ENCODE measurements around the gene PRKAA1. TPM values are rescaled to one million over a fixed set of nuclear protein-coding genes. Genes with fewer than 3 reads are reported as not detected.
A peak's percentile ranks its signal among the peaks of the same experiment; 100 is the strongest.

PRKAA1 gene
- polyA plus RNA-seq, 2 of the 4 experiments (the other 2 are of a cell fraction), result 51.5 to 107 TPM

DNA sequence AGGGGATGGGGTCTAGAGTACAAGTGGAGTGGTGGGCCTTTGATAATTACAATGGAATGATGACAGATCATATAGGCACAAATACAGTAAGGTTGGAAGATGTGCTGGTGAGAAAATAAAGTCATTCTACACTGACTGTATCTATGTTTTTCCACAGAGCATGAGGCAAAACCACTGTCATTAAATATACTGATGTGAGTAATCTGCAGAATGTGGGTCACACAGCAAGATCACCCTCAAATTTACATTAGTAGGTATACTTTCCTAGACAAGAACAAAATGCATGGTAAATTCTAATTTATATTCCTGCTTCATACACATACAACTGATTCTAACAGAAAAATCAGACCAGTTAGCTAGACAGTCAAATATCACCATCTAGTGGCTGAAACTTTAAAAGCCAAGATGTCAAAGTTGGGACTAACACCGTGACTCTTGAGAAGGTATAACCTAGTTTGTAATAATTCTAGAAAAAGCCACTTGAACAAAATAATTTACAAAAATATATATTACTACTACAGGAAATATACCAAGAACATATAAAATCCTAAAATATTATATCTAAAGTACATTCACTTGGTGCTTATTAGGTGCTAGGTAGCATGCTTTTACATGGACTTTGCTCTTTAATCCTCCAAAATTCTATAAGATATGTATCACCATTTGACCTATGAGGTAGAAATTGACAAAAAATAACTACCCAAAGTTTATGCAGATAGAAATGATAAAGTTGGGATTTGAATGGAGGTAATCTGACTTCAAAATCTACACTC lies 61.9 kb downstream of the PRKAA1 start:
- CTCF ChIA-PET, result interaction anchor here (0.6 to 3.3 kb wide), 13 partner anchors 12 to 1158 kb away, joined by 3 to 25 read pairs (median 3); partner anchors contain the start of gene PTGER4
- DNase-seq (ENCODE audit: low read depth in 1 of 2, low spot score in 1 of 2), result peak; percentile 49 to 63
- peak; percentile 68 for TF ChIP-seq SMC3 (IDR thresholded peaks at IDR 0.05)
- TF ChIP-seq, protein P1, sequence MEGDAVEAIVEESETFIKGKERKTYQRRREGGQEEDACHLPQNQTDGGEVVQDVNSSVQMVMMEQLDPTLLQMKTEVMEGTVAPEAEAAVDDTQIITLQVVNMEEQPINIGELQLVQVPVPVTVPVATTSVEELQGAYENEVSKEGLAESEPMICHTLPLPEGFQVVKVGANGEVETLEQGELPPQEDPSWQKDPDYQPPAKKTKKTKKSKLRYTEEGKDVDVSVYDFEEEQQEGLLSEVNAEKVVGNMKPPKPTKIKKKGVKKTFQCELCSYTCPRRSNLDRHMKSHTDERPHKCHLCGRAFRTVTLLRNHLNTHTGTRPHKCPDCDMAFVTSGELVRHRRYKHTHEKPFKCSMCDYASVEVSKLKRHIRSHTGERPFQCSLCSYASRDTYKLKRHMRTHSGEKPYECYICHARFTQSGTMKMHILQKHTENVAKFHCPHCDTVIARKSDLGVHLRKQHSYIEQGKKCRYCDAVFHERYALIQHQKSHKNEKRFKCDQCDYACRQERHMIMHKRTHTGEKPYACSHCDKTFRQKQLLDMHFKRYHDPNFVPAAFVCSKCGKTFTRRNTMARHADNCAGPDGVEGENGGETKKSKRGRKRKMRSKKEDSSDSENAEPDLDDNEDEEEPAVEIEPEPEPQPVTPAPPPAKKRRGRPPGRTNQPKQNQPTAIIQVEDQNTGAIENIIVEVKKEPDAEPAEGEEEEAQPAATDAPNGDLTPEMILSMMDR (IDR thresholded peaks at IDR 0.05), result peak; percentile 89
- TF ChIP-seq GATA3 (IDR thresholded peaks at IDR 0.05; ENCODE audit: borderline replicate concordance), result no peak
- peak; percentile 84 to 87 for TF ChIP-seq RAD21 (conservative IDR thresholded peaks at IDR 0.05 in 1 of 2, IDR thresholded peaks at IDR 0.05 in 1 of 2)
- 18% methylated on average over 1 of the region's 1 CpG for WGBS (ENCODE audit: missing lambda C conversion rate)
- peak; percentile 74 to 82; a peak in 4 of 6 replicates for ATAC-seq
- Histone ChIP-seq H3K27ac (no peak overlapping the region), H3K4me3 (no peak overlapping the region), H3K9me3 (0 out of 3 replicates have a peak, but pooled peaks cover 3% of the 10 kb centered on the region), H3K4me1 (peaks cover 8% of the 10 kb centered on the region; the same call in 2 of the 3 replicates), H3K4me2 (no peak overlapping the region)
- peak; percentile 59 for FAIRE-seq
- POLR2A ChIA-PET, result no interaction called here

DNA sequence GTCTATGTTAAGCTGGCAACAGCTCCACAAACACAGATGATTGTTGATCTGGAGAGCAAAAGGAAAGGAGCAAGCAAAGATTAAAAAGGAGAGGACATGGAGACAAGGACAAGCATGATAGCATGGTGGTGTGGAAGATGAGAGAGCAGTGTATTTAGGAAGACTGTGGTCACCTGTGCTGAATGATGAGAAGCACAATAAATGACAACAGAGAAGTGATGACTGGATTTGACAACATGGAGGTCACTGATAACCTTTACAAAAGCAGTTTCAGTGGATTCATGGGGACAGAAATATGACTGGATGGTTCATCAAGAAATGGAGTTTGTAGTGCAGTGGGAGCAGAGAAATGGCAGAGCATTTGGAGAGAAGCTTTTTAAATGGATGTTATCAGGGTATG lies 62.6 kb downstream of the PRKAA1 start:
- Histone ChIP-seq H3K4me1 (peaks cover 8% of the 10 kb centered on the region; the same call in 2 of the 3 replicates), H3K27ac (no peak overlapping the region), H3K4me3 (no peak overlapping the region), H3K9me3 (0 out of 3 replicates have a peak, but pooled peaks cover 3% of the 10 kb centered on the region), H3K4me2 (no peak overlapping the region)
- ATAC-seq (no peak), FAIRE-seq (no peak), DNase-seq (ENCODE audit: low read depth in 1 of 2, low spot score in 1 of 2) (no peak)
- TF ChIP-seq ESRRA (IDR thresholded peaks at IDR 0.05; ENCODE audit: borderline replicate concordance, low read length) (no peak), RCOR1 (IDR thresholded peaks at IDR 0.05; ENCODE audit: low read depth, low read length) (no peak), FOSB (CRISPR knock-in tag; IDR thresholded peaks at IDR 0.05) (no peak), RNF2 (IDR thresholded peaks at IDR 0.05; ENCODE audit: borderline replicate concordance, low read depth) (no peak), TP53 (CRISPR knock-in tag; IDR thresholded peaks at IDR 0.05) (no peak), HOXA7 (CRISPR knock-in tag; IDR thresholded peaks at IDR 0.05) (no peak)
- TF ChIP-seq, protein P2, sequence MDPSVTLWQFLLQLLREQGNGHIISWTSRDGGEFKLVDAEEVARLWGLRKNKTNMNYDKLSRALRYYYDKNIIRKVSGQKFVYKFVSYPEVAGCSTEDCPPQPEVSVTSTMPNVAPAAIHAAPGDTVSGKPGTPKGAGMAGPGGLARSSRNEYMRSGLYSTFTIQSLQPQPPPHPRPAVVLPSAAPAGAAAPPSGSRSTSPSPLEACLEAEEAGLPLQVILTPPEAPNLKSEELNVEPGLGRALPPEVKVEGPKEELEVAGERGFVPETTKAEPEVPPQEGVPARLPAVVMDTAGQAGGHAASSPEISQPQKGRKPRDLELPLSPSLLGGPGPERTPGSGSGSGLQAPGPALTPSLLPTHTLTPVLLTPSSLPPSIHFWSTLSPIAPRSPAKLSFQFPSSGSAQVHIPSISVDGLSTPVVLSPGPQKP (IDR thresholded peaks at IDR 0.05; ENCODE audit: low read depth, low read length), result no peak
- POLR2A ChIA-PET, result no interaction called here
- CTCF ChIA-PET, result interaction anchor here (0.5 to 3.3 kb wide), 12 partner anchors 11 to 1159 kb away, joined by 3 to 25 read pairs (median 4); partner anchors contain the start of gene PTGER4

DNA sequence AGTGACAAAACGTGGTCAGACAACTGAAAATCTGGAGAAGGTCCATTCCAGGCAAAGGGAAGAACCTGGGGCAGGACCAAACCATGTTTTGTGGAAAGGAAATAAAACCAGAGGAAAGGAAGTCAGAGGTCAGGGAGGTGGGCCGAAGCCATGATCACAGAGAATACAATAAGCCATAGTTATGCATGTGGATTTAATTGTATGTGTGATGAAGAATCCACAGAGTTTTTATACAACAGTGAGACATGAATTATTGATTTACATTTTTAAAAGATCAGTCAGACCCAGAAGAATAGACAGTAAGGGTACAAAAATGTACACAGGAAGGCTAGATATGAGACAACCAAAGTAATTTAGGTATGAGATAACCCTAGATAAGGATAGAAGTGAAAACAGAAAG lies 63.2 kb downstream of the PRKAA1 start:
- H3K4me2 ChIP-seq, result no peak overlapping the region
- WGBS (ENCODE audit: missing lambda C conversion rate), result 70% methylated on average over 2 of the region's 2 CpGs
- FAIRE-seq, result no peak
- CTCF ChIA-PET, result interaction anchor here (0.5 to 3.3 kb wide), 6 partner anchors 11 to 1158 kb away, joined by 3 to 25 read pairs (median 4); partner anchors contain the start of gene PTGER4
- DNase-seq (ENCODE audit: low read depth in 1 of 2, low spot score in 1 of 2), result no peak
- 0 out of 3 replicates have a peak, but pooled peaks cover 3% of the 10 kb centered on the region for H3K9me3 ChIP-seq
- no peak for ATAC-seq
- POLR2A ChIA-PET, result no interaction called here
- H3K4me3 ChIP-seq, result no peak overlapping the region
- peaks cover 8% of the 10 kb centered on the region; the same call in 2 of the 3 replicates for H3K4me1 ChIP-seq
- no peak overlapping the region for H3K27ac ChIP-seq
- no peak for TF ChIP-seq PHF8 (IDR thresholded peaks at IDR 0.05; ENCODE audit: borderline replicate concordance, low read depth)
- TF ChIP-seq, protein P3, sequence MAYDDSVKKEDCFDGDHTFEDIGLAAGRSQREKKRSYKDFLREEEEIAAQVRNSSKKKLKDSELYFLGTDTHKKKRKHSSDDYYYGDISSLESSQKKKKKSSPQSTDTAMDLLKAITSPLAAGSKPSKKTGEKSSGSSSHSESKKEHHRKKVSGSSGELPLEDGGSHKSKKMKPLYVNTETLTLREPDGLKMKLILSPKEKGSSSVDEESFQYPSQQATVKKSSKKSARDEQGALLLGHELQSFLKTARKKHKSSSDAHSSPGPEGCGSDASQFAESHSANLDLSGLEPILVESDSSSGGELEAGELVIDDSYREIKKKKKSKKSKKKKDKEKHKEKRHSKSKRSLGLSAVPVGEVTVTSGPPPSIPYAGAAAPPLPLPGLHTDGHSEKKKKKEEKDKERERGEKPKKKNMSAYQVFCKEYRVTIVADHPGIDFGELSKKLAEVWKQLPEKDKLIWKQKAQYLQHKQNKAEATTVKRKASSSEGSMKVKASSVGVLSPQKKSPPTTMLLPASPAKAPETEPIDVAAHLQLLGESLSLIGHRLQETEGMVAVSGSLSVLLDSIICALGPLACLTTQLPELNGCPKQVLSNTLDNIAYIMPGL (CRISPR knock-in tag; IDR thresholded peaks at IDR 0.05; ENCODE audit: borderline replicate concordance), result no peak
- TF ChIP-seq EP300 (IDR thresholded peaks at IDR 0.05), result no peak
- TF ChIP-seq, protein P4, sequence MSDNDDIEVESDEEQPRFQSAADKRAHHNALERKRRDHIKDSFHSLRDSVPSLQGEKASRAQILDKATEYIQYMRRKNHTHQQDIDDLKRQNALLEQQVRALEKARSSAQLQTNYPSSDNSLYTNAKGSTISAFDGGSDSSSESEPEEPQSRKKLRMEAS (IDR thresholded peaks at IDR 0.05), result no peak
- no peak for TF ChIP-seq FOSL2 (IDR thresholded peaks at IDR 0.05)
- TF ChIP-seq FOSL2 (CRISPR knock-in tag; IDR thresholded peaks at IDR 0.05), result no peak
- no peak for TF ChIP-seq ESRRA (IDR thresholded peaks at IDR 0.05; ENCODE audit: borderline replicate concordance, low read length)
- no peak for TF ChIP-seq RAD21 (conservative IDR thresholded peaks at IDR 0.05 in 1 of 2, IDR thresholded peaks at IDR 0.05 in 1 of 2)
- TF ChIP-seq, protein P5, sequence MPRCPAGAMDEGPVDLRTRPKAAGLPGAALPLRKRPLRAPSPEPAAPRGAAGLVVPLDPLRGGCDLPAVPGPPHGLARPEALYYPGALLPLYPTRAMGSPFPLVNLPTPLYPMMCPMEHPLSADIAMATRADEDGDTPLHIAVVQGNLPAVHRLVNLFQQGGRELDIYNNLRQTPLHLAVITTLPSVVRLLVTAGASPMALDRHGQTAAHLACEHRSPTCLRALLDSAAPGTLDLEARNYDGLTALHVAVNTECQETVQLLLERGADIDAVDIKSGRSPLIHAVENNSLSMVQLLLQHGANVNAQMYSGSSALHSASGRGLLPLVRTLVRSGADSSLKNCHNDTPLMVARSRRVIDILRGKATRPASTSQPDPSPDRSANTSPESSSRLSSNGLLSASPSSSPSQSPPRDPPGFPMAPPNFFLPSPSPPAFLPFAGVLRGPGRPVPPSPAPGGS (IDR thresholded peaks at IDR 0.05), result no peak
- no peak for TF ChIP-seq BHLHE40 (IDR thresholded peaks at IDR 0.05; ENCODE audit: low read depth, low read length)
- no peak for TF ChIP-seq SMC3 (IDR thresholded peaks at IDR 0.05)
- TF ChIP-seq RNF2 (IDR thresholded peaks at IDR 0.05; ENCODE audit: borderline replicate concordance, low read depth), result no peak
- no peak for TF ChIP-seq HOXB13 (CRISPR knock-in tag; IDR thresholded peaks at IDR 0.05; ENCODE audit: low read depth)
- TF ChIP-seq JUNB (IDR thresholded peaks at IDR 0.05), result no peak
- TF ChIP-seq, protein P6, sequence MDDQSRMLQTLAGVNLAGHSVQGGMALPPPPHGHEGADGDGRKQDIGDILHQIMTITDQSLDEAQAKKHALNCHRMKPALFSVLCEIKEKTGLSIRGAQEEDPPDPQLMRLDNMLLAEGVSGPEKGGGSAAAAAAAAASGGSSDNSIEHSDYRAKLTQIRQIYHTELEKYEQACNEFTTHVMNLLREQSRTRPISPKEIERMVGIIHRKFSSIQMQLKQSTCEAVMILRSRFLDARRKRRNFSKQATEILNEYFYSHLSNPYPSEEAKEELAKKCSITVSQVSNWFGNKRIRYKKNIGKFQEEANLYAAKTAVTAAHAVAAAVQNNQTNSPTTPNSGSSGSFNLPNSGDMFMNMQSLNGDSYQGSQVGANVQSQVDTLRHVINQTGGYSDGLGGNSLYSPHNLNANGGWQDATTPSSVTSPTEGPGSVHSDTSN (IDR thresholded peaks at IDR 0.05), result no peak
- TF ChIP-seq CEBPB (IDR thresholded peaks at IDR 0.05), result no peak
- TF ChIP-seq KDM5A (IDR thresholded peaks at IDR 0.05), result no peak

All from A549 (cell line).